HepG2 (cell line): ENCODE data around the gene NCKAP1. TPM values are rescaled to one million over a fixed set of nuclear protein-coding genes. Genes with fewer than 3 reads are reported as not detected.

Experiments used
- CCDC6 ChIP-seq: sonication (generic); formaldehyde crosslinking; IDR thresholded peaks from 2 replicates; pipeline ENCODE4 v1.8.1; 2022; ENCODE audit warnings: mild to moderate bottlenecking, missing genetic modification reagents, moderate library complexity
- CHCHD3 ChIP-seq: sonication (generic); formaldehyde crosslinking; IDR thresholded peaks from 2 replicates; pipeline ENCODE4 v1.8.0; 2022; ENCODE audit warnings: mild to moderate bottlenecking, missing genetic modification reagents, moderate library complexity
- GATAD2A ChIP-seq: IDR thresholded peaks from 2 replicates; pipeline ENCODE4 v1.6.1; 2016
- HOMEZ ChIP-seq: IDR thresholded peaks from 2 replicates; pipeline ENCODE4 v1.6.1; 2016; ENCODE audit warnings: low read depth
- IKZF4 ChIP-seq: sonication (generic); formaldehyde crosslinking; IDR thresholded peaks from 2 replicates; pipeline ENCODE4 v1.5.1; 2020; ENCODE audit warnings: borderline replicate concordance, mild to moderate bottlenecking, low read depth, missing genetic modification reagents; ENCODE audit errors: not compliant biosample characterization
- MXD4 ChIP-seq: IDR thresholded peaks from 2 replicates; pipeline ENCODE4 v1.6.1; 2016; ENCODE audit warnings: mild to moderate bottlenecking, missing biosample characterization, missing genetic modification reagents
- NFIC ChIP-seq: IDR thresholded peaks from 2 replicates; pipeline ENCODE4 v1.6.1; 2012; ENCODE audit warnings: mild to moderate bottlenecking, low read length, inconsistent platforms
- NR2F6 ChIP-seq, 2 experiments: IDR thresholded peaks; 2 replicates each; pipeline ENCODE4 v1.6.1; 2016; ENCODE audit warnings: antibody characterized with exemption in 1 of 2, mild to moderate bottlenecking in 1 of 2
- SOX13 ChIP-seq, 3 experiments: fragments of 450-650 bp in 1 of 3; sonication (generic) in 1 of 3; formaldehyde crosslinking in 1 of 3; IDR thresholded peaks in 2 of 3; conservative IDR thresholded peaks in 1 of 3; 2 replicates each; pipeline versions ENCODE4 v1.5.0 to v1.6.1; 2016 to 2020; ENCODE audit warnings: antibody characterized with exemption in 1 of 3, mild to moderate bottlenecking in 1 of 3, missing compliant biosample characterization in 1 of 3, missing genetic modification reagents in 1 of 3, moderate library complexity in 1 of 3
- TCF7 ChIP-seq: sonication (generic); IDR thresholded peaks from 2 replicates; pipeline ENCODE4 v1.6.1; 2016; ENCODE audit warnings: antibody characterized with exemption, low read depth
- TMF1 ChIP-seq: sonication (generic); formaldehyde crosslinking; IDR thresholded peaks from 2 replicates; pipeline ENCODE4 v1.8.1; 2022; ENCODE audit warnings: low read depth, missing genetic modification reagents
- ZNF34 ChIP-seq: sonication (generic); formaldehyde crosslinking; IDR thresholded peaks from 2 replicates; pipeline ENCODE4 v1.4.0; 2020; ENCODE audit warnings: mild to moderate bottlenecking, missing genetic modification reagents, borderline replicate concordance
- ZNF552 ChIP-seq: sonication (generic); formaldehyde crosslinking; IDR thresholded peaks from 2 replicates; pipeline ENCODE4 v1.9.0; 2022; ENCODE audit warnings: missing genetic modification reagents, mild to moderate bottlenecking, borderline replicate concordance
- polyA plus RNA-seq, 8 experiments: library from polyadenylated mRNA; depleted of rRNA in 3 of 8; stranded (reverse) in 7 of 8; unstranded in 1 of 8; fragments of >200 nt; fragmentation: Illumina TruSeq in 4 of 8; extraction: Trizol in 4 of 8; gene quantifications; 2 replicates each; pipeline versions ENCODE4 v1.2.1 to v1.2.3, GENCODE V29; 2011 to 2016; ENCODE audit warnings: low read depth in 4 of 8, missing spikeins in 1 of 8, mixed read lengths in 1 of 8; ENCODE audit not compliant: insufficient read depth in 1 of 8
- total RNA-seq, 5 experiments: library from RNA; depleted of rRNA; stranded (reverse); fragments of >200 nt; fragmentation: Illumina TruSeq; extraction: Trizol; gene quantifications; 2 replicates each; pipeline ENCODE4 v1.2.3, GENCODE V29; 2016; ENCODE audit warnings: low read depth in 1 of 5

The NCKAP1 gene
- total and polyA plus RNA-seq, 2 of the 13 experiments (the other 11 are each of a cell fraction or from before 2014, with no cell fraction given) = 72.1 to 96.3 TPM

- TF ChIP-seq IKZF4 = no peak
- TF ChIP-seq MXD4 (CRISPR knock-in tag) = no peak
- peak; percentile 37; the same call in 1 of the 2 replicates for TF ChIP-seq HOMEZ
- TF ChIP-seq ZNF552 (CRISPR knock-in tag) = no peak
- TF ChIP-seq ZNF34 (CRISPR knock-in tag) = no peak
- TF ChIP-seq CCDC6 (CRISPR knock-in tag) = no peak
- TF ChIP-seq TCF7 = peak; percentile 33; the same call in 1 of the 2 replicates
- peak; percentile 34; the same call in 1 of the 2 replicates for TF ChIP-seq GATAD2A (CRISPR knock-in tag)
- TF ChIP-seq NFIC = 0 out of 2 replicates have a peak, but pooled peaks have one; percentile 26
- no peak for TF ChIP-seq TMF1 (CRISPR knock-in tag)
- peak; percentile 11; the same call in 1 of the 2 replicates for TF ChIP-seq NR2F6 (IDR thresholded peaks at IDR 0.05)
- no peak for TF ChIP-seq NR2F6 (CRISPR knock-in tag; IDR thresholded peaks at IDR 0.05)
- no peak for TF ChIP-seq CHCHD3 (CRISPR knock-in tag)
- TF ChIP-seq SOX13 (IDR thresholded peaks at IDR 0.05) = no peak
- peak in 1 of 2 experiments; percentile 65; a peak in 2 of 4 replicates for TF ChIP-seq SOX13 (CRISPR knock-in tag; conservative IDR thresholded peaks at IDR 0.05 in 1 of 2, IDR thresholded peaks at IDR 0.05 in 1 of 2)
These were observed 64.6 kb downstream of the NCKAP1 start (continued) for GRCh38 chr2:182973441-182974352.
